GM21423 (cell line): ENCODE measurements around the gene SFRP5.
A peak's percentile ranks its signal among the peaks of the same experiment; 100 is the strongest.

Experiments
- ATAC-seq: cut with Tn5 transposase; IDR thresholded peaks from one replicate; pipeline ENCODE4 v1.9.1; 2021; ENCODE audit warnings: mild to moderate bottlenecking, moderate library complexity; ENCODE audit not compliant: unreplicated experiment

Gene SFRP5

GRCh38 chr10:97766996-97767924 is 4.5 kb downstream of the SFRP5 start:
- no peak for ATAC-seq

GRCh38 chr10:97766106-97766810 is 5.5 kb downstream of the SFRP5 start:
- ATAC-seq, result no peak

GRCh38 chr10:97765201-97765600 is 6.6 kb downstream of the SFRP5 start:
- no peak for ATAC-seq

GRCh38 chr10:97764519-97764931 is 7.3 kb downstream of the SFRP5 start:
- ATAC-seq, result peak; percentile 49

GRCh38 chr10:97763947-97764346 is 7.9 kb downstream of the SFRP5 start:
- ATAC-seq, result no peak

GRCh38 chr10:97763411-97763810 is 8.4 kb downstream of the SFRP5 start:
- ATAC-seq, result no peak

GRCh38 chr10:97762816-97763215 is 9.0 kb downstream of the SFRP5 start:
- ATAC-seq, result no peak

- no peak for ATAC-seq
Observed at GRCh38 chr10:97762056-97762455, 9.7 kb downstream of the SFRP5 start.

- ATAC-seq, result no peak
Observed at GRCh38 chr10:97761331-97761865, 10.4 kb downstream of the SFRP5 start.

- ATAC-seq, result no peak
Observed at GRCh38 chr10:97760461-97761257, 11.1 kb downstream of the SFRP5 start.

GRCh38 chr10:97759946-97760345 is 11.9 kb downstream of the SFRP5 start:
- no peak for ATAC-seq

GRCh38 chr10:97759158-97759887 is 12.5 kb downstream of the SFRP5 start:
- ATAC-seq, result peak; percentile 45

GRCh38 chr10:97757471-97757870 is 14.3 kb downstream of the SFRP5 start:
- ATAC-seq, result no peak

GRCh38 chr10:97755718-97756117 is 16.1 kb downstream of the SFRP5 start:
- no peak for ATAC-seq

- no peak for ATAC-seq
Observed at GRCh38 chr10:97754726-97755125, 17.1 kb downstream of the SFRP5 start.

- ATAC-seq, result no peak
Observed at GRCh38 chr10:97752956-97753355, 18.8 kb downstream of the SFRP5 start.

GRCh38 chr10:97748116-97748515 is 23.7 kb downstream of the SFRP5 start:
- ATAC-seq, result no peak

GRCh38 chr10:97747573-97747972 is 24.2 kb downstream of the SFRP5 start:
- no peak for ATAC-seq

- ATAC-seq, result no peak
Observed at GRCh38 chr10:97744405-97745035, 27.3 kb downstream of the SFRP5 start.
